Mesothelial cell of epicardium (in vitro differentiated cells): Measurements from ENCODE around the gene STAC. TPM values are rescaled to one million over a fixed set of nuclear protein-coding genes. Genes with fewer than 3 reads are reported as not detected.

Source experiments
- DNase-seq, 2 experiments: peaks; one replicate each; pipeline ENCODE4 v3.0.0; 2021; ENCODE audit warnings: low spot score in 2 of 2; ENCODE audit not compliant: unreplicated experiment in 2 of 2
- H3K27ac Mint-ChIP-seq: 2 replicates; pipeline ENCODE4 v1.8.0; 2021; ENCODE audit warnings: mixed read lengths
- H3K27me3 Mint-ChIP-seq: 2 replicates; pipeline ENCODE4 v1.8.0; 2021; ENCODE audit warnings: low read depth, mixed read lengths
- H3K36me3 Mint-ChIP-seq: 2 replicates; pipeline ENCODE4 v1.8.0; 2021; ENCODE audit warnings: mixed read lengths
- H3K4me1 Mint-ChIP-seq: 2 replicates; pipeline ENCODE4 v1.8.0; 2021; ENCODE audit warnings: mixed read lengths
- H3K4me3 Mint-ChIP-seq: 2 replicates; pipeline ENCODE4 v1.8.0; 2021; ENCODE audit warnings: mild to moderate bottlenecking, moderate library complexity, mixed read lengths
- H3K9me3 Mint-ChIP-seq: 2 replicates; pipeline ENCODE4 v1.8.0; 2021; ENCODE audit warnings: mixed read lengths
- total RNA-seq: library from RNA; stranded (reverse); gene quantifications from 3 replicates; pipeline ENCODE4 v1.2.1, GENCODE V29; 2021
- TF ChIP-seq, protein P1 (sequence below): fragments of 200-600 bp; sonication (generic); IDR thresholded peaks from one replicate; pipeline ENCODE4 v1.5.0; 2021; ENCODE audit warnings: antibody characterized with exemption; ENCODE audit not compliant: unreplicated experiment

STAC gene
- total RNA-seq, 1 donor from 2014 or later: 1.9 TPM

DNA sequence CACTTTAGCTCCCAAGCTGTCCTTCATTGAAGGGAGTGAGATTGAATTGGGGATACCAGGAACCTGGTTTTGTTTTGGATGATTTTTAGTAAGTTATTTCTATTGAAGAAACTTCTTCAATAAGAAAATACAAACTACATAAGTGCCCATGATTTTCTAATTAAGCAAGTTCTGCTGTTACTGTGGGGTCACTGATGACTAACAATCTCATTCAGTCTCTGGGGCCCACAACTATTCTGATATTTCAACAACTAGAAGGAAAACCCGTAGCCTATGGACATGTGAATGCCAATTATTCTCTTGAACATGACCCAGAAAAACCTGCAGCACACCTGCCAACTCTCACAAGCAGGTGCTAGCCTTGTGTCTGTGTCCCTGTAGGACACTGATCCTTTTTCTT is 199.4 kb downstream of the STAC start:
- Mint-ChIP-seq H3K9me3 (peaks cover 52% of the 10 kb centered on the region), H3K36me3 (peaks cover 2% of the 10 kb centered on the region), H3K4me3 (no peak overlapping the region), H3K27me3 (no peaks in the 10 kb centered on the region), H3K27ac (no peak overlapping the region), H3K4me1 (no peaks in the 10 kb centered on the region)
- DNase-seq: no peak
- TF ChIP-seq, protein P1, sequence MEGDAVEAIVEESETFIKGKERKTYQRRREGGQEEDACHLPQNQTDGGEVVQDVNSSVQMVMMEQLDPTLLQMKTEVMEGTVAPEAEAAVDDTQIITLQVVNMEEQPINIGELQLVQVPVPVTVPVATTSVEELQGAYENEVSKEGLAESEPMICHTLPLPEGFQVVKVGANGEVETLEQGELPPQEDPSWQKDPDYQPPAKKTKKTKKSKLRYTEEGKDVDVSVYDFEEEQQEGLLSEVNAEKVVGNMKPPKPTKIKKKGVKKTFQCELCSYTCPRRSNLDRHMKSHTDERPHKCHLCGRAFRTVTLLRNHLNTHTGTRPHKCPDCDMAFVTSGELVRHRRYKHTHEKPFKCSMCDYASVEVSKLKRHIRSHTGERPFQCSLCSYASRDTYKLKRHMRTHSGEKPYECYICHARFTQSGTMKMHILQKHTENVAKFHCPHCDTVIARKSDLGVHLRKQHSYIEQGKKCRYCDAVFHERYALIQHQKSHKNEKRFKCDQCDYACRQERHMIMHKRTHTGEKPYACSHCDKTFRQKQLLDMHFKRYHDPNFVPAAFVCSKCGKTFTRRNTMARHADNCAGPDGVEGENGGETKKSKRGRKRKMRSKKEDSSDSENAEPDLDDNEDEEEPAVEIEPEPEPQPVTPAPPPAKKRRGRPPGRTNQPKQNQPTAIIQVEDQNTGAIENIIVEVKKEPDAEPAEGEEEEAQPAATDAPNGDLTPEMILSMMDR: no peak

DNA sequence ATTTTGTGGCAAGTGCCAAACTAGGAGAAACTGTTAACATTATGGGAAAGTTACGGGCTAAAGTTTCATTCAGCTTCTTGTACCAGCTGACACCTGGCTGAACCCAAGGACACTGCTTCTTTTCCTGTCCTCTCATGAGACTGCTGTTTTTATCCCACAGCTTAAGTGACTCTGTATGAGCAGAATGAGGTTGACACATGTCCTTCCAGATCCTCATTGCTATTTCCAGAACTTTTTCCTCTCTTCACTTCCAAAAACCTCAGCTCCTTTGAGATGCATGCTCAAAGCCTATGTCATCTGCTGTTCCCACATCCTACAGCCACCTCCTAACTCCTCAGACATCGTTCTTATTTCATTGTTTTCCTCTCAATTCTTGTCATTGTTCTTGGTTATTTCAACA is 200.4 kb downstream of the STAC start:
- H3K27ac Mint-ChIP-seq: no peak overlapping the region
- H3K4me3 Mint-ChIP-seq: no peak overlapping the region
- TF ChIP-seq, protein P1: no peak
- peaks cover 55% of the 10 kb centered on the region for H3K9me3 Mint-ChIP-seq
- no peaks in the 10 kb centered on the region for H3K4me1 Mint-ChIP-seq
- DNase-seq: no peak
- H3K27me3 Mint-ChIP-seq: no peaks in the 10 kb centered on the region
- peaks cover 2% of the 10 kb centered on the region for H3K36me3 Mint-ChIP-seq

DNA sequence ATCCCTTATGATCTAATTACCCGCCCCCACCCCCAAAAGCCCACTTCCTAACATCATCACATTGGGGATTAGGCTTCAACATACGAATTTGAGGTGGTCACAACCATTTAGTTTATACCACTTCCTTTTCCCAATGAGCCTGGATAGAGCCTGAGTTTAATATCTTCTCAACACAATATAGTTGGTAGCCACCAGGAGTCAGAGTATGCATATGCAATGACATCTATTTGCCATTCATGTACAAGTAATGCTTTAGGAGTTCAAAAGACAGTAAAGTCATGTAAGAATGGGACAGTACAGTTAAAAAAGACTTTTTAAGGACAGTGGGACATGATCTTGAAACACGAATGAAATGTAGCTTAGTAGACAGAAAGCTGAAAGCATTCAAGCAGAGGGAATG is 211.7 kb downstream of the STAC start:
- no peak overlapping the region for H3K4me3 Mint-ChIP-seq
- H3K27me3 Mint-ChIP-seq: peaks cover 55% of the 10 kb centered on the region
- peaks cover 22% of the 10 kb centered on the region for H3K9me3 Mint-ChIP-seq
- H3K36me3 Mint-ChIP-seq: no peaks in the 10 kb centered on the region
- no peak for DNase-seq
- TF ChIP-seq, protein P1: no peak
- H3K4me1 Mint-ChIP-seq: no peaks in the 10 kb centered on the region
- no peak overlapping the region for H3K27ac Mint-ChIP-seq

DNA sequence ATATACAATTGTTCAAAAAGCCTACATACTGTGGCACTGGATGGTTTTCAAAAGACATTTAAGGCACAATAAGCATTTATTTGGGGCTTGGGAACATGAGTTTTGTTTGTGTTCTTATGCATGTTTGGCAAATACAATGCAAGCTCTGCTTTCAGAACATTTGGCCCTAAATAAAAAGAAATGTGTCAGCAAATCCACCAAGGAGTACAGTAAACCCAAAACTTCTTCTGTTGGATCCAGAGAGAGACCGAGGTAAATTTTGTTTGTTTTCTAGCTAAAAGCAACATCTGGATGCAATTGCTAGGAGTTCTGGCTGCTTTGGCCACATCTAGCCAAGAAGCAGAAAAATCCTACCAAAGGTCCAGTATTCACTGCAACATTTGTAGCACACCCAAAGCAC is 215.2 kb downstream of the STAC start:
- TF ChIP-seq, protein P1: no peak
- H3K36me3 Mint-ChIP-seq: no peaks in the 10 kb centered on the region
- DNase-seq: no peak
- no peaks in the 10 kb centered on the region for H3K4me1 Mint-ChIP-seq
- H3K9me3 Mint-ChIP-seq: no peaks in the 10 kb centered on the region
- no peak overlapping the region for H3K4me3 Mint-ChIP-seq
- no peak overlapping the region for H3K27ac Mint-ChIP-seq
- peaks cover 71% of the 10 kb centered on the region for H3K27me3 Mint-ChIP-seq

DNA sequence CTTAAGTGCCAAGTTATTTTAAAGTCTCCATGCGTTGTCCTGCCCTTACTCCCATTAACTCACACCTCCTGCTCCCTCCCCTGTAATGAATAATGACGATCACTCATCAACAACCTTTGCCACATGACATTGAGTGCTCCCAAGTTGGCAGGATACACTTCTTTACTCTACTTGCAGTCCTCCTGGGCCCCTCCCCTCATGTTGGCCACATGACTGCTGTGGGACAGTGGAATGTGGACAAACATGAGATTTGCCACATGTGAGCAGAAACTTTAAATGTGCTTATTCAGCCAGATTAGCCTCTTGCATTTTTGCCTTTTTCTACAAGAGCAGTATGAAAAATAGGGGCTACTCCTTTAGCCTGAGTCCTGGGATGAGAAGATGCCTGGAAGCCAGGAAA is 216.1 kb downstream of the STAC start:
- DNase-seq: no peak
- H3K27ac Mint-ChIP-seq: no peak overlapping the region
- no peaks in the 10 kb centered on the region for H3K36me3 Mint-ChIP-seq
- H3K27me3 Mint-ChIP-seq: peaks cover 78% of the 10 kb centered on the region
- H3K9me3 Mint-ChIP-seq: no peaks in the 10 kb centered on the region
- H3K4me3 Mint-ChIP-seq: no peak overlapping the region
- TF ChIP-seq, protein P1: no peak
- no peaks in the 10 kb centered on the region for H3K4me1 Mint-ChIP-seq

DNA sequence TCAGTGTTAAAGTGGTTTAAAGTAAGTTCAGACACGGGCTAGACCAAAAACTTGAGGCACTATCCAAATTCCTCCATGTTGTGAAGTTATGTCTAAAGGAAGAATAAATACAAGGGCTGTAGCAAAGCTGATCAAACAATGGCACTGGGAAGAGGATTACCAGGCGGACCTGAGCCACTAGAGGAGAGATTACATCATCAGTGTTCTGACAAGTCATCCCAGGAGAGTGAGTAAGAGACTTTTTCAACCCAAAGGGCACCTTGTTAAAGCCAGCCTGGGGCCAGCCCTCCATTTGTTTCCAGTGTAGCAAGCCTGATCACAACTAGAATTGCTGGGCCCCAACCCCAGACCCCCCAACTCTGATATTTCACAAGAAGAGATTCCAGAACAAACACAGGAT is 217.1 kb downstream of the STAC start:
- H3K27ac Mint-ChIP-seq: no peak overlapping the region
- peaks cover 86% of the 10 kb centered on the region for H3K27me3 Mint-ChIP-seq
- H3K36me3 Mint-ChIP-seq: no peaks in the 10 kb centered on the region
- no peak overlapping the region for H3K4me3 Mint-ChIP-seq
- DNase-seq: no peak
- H3K4me1 Mint-ChIP-seq: no peaks in the 10 kb centered on the region
- H3K9me3 Mint-ChIP-seq: no peaks in the 10 kb centered on the region
- TF ChIP-seq, protein P1: no peak
